Measurements from ENCODE around the gene ATP5F1B.

DNA sequence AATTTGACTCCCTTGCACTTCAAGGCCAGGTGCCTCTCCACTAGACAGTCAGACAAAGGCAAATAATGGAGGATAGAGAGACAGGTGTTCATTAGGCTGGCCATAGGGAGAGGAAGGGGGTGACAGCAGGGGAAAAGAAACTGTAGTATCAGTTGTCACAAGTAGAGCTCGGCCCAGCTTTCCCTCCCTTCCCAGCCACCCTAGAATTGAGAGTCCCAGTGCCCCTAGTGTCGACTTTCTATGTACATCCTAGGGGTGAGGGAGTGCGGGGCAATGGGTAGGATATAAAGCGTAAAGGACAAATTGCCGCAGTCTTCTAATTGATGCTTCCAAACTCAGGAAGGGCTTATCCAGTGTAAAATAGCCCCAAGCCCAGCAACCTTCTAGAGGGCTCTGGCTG, 54.7 kb downstream of the ATP5F1B start:
- TF ChIP-seq OVOL2 (CRISPR knock-in tag; IDR thresholded peaks at IDR 0.05; ENCODE audit: borderline replicate concordance) (no peak), GTF2I (CRISPR knock-in tag; conservative IDR thresholded peaks at IDR 0.05) (no peak), ZNF416 (CRISPR knock-in tag; IDR thresholded peaks at IDR 0.05) (no peak), CBFB (CRISPR knock-in tag; IDR thresholded peaks at IDR 0.05; ENCODE audit: low read depth) (no peak), NFE2L1 (CRISPR knock-in tag; IDR thresholded peaks at IDR 0.05) (no peak), NR3C1 (CRISPR knock-in tag; conservative IDR thresholded peaks at IDR 0.05; ENCODE audit: low read depth) (no peak)
- TF ChIP-seq, protein P1, sequence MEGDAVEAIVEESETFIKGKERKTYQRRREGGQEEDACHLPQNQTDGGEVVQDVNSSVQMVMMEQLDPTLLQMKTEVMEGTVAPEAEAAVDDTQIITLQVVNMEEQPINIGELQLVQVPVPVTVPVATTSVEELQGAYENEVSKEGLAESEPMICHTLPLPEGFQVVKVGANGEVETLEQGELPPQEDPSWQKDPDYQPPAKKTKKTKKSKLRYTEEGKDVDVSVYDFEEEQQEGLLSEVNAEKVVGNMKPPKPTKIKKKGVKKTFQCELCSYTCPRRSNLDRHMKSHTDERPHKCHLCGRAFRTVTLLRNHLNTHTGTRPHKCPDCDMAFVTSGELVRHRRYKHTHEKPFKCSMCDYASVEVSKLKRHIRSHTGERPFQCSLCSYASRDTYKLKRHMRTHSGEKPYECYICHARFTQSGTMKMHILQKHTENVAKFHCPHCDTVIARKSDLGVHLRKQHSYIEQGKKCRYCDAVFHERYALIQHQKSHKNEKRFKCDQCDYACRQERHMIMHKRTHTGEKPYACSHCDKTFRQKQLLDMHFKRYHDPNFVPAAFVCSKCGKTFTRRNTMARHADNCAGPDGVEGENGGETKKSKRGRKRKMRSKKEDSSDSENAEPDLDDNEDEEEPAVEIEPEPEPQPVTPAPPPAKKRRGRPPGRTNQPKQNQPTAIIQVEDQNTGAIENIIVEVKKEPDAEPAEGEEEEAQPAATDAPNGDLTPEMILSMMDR (IDR thresholded peaks at IDR 0.05) = no peak
